HG03571 (cell line): ENCODE measurements around the gene DYSF.

ENCODE experiments used
- ATAC-seq: cut with Tn5 transposase; IDR thresholded peaks from one replicate; pipeline ENCODE4 v1.9.1; 2021; ENCODE audit not compliant: unreplicated experiment

Gene DYSF

DNA sequence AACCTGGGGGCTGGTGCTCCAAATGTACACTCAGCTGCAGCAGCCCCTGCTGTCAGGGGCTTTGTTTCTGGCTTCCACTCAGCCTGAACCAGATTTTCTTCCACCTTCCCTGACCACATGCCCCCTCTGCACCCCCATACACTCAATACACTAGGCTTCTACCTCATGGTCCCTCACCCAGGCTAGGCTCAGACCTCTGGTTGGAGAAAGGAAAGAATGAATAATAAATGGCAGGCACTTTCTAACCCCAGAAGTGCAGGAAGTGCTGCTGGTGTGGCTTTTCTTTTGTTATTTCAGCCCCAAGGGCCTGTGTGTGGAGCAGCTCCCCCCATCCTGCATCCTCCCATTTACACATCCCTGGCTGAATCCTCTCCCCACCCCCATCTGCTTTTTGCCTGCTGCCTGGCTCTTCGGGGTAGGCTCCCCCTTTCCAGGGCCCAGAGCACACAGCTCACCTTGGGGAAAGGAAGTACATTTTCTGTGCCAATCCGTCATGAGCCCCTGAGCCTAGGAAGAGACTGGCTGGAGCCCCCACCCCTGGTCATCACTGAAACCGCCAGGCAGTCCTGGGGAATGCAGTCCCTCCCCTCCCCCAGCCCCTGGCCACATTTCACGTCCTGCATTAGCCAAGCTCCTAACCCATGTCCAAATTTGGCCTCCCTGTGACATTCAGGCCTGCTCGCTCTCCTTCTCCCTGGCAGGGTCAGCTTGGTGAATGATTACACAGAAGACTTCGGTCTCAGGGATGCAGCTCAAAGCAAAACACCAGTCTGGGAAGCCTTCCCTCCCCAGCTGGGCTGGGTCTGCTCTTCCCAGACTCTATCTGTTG is 2.6 kb downstream of the DYSF start:
- ATAC-seq: no peak

- ATAC-seq: no peak
Measured at GRCh38 chr2:71456617-71457016, 3.3 kb downstream of the DYSF start.

DNA sequence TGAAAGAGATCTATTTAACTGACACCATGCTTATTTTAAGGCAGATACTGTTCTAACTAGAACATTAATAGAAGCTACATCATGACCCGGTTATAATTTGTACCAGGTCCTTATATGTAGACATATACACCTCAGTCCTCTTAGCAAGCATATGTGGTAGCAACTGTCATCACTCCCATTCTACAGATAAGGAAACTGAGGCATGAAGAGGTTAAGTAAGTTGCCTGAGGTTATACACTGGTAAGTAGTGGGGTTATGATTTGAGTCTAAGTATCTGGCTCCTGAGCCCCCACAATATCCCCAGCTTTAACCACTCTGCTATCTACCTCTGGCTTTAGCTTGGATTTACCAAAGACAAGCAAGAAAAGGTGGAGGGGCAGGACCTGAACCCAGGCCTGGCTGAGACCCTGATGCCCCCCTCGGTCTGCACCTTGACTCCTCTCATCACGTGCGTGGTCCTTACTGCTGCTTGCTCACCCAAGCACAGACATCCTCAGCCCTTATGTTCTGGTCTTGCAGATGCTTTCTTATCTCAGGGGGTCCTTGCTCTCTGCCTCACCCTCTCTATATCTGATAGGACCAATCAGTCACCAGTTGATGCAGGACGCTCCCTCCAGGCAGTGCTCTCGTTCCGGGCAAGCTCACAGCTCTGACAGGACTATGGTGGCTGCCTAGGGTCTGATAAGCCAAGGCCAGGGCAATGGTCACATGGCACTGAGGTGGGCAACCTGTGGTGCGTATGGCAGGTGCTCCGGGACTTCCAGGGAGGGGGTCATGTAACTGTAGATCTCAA is 4.0 kb downstream of the DYSF start:
- ATAC-seq: no peak

GRCh38 chr2:71457923-71458322 is 4.6 kb downstream of the DYSF start:
- ATAC-seq: no peak

GRCh38 chr2:71458413-71459083 is 5.2 kb downstream of the DYSF start:
- no peak for ATAC-seq

GRCh38 chr2:71459084-71459431 is 5.7 kb downstream of the DYSF start:
- ATAC-seq: no peak

DNA sequence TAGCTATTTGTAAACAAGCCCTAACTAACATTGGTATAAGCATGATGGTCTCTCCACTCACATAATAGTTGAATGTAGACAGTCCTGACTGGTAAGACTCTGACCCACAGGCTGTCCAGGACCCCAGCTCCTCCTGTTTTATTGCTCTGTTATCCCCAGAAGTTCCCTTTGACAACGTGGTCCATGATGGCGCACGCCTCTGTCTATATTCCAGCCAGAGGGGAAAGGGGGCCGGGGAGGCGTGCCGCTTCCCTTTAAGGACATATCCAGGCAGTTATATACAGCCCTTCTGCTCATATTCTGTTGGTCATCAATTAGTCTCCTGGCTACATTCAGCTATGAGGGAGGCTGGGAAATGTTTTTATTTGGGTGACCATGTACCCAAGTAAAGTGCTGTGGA is 6.7 kb downstream of the DYSF start:
- no peak for ATAC-seq

- no peak for ATAC-seq
Measured at GRCh38 chr2:71460595-71461303, 7.4 kb downstream of the DYSF start.

DNA sequence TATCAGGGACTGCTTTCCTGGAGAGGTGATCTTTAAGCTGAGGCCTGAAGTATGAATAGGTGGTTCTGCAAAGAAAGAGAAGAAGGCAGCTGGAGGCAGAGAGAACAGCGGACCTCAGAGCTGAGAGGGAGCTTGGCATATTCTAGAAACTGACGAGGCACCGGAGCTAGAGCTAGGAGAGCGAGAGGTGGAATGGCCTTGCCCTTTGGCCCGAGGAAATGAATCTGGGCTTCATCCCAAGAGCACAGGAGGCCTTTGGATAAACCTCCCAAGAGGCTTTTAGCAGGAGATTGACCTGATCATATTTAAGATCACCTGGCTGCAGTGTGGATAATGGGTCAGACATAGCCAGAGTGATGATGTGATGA is 7.9 kb downstream of the DYSF start:
- no peak for ATAC-seq

GRCh38 chr2:71462056-71462605 is 8.8 kb downstream of the DYSF start:
- no peak for ATAC-seq

DNA sequence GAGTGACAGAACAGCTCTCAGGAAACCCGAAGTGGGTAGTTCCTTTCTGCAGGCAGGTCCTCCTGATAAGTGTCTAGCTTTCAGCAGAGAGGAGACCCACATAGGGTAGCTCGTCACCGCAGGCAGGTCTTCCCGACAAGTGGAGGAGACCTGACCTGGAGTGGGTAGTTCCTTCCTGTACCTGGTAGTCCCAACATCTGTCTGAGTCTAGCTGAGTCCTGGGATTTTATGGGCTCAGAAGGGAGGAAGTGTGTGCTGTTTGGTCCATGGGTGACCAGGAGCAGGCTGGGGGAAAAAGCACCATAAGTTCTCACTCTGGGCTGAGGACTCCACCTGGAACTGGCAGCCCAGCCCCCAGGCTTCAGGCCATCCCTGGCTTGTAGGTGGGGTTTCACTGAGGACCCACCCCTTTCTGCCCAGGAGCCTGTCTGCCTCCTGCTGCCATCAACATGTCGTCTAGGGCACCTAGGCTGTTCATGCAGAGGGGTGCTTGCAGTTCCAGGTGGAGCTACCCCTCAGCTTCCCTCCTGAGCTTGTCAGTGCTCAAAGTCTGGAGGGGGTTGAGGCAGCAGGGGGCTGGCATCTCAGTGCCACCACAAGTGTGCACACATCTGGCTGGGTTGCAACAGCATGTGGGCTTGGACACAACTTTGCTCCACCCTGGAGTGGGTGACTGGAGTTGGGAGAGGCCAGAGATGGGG is 9.4 kb downstream of the DYSF start:
- no peak for ATAC-seq

DNA sequence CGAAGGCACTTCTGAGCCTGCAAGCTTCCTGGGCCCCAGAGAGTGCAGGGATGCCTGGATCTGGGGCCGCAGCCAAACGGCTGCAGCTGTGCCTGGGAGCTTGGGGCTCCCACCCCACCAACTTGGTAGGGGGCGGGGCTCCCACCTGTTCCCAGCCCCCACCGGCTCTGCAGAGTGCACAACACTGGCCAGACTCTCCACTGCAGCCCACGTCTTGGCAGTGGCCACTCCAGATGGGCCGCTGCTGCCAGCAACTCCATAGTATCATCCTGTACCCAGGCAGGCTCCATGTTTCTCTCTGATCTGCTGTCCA is 9.9 kb downstream of the DYSF start:
- no peak for ATAC-seq

DNA sequence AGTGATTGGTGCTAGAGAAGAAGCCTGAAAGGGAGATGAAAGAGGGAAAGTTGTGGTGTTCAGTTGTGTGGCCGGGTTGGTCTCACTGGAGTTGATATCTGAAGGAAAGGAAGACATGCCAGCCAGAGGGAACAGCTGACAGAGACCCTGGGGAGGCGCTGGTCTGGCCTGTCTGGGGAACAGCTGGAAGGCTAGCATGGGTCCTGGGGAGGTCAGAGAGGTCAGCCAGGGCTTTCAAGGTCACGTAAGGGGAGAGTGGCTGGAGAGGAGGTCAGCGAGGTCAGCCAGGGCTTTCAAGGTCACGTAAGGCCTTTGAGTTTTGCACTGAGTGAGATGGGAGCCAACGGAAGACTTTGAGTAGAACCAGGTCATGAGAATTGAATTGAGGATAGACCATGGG is 11.0 kb downstream of the DYSF start:
- ATAC-seq: no peak

- ATAC-seq: no peak
Measured at GRCh38 chr2:71465356-71465755, 12.0 kb downstream of the DYSF start.

DNA sequence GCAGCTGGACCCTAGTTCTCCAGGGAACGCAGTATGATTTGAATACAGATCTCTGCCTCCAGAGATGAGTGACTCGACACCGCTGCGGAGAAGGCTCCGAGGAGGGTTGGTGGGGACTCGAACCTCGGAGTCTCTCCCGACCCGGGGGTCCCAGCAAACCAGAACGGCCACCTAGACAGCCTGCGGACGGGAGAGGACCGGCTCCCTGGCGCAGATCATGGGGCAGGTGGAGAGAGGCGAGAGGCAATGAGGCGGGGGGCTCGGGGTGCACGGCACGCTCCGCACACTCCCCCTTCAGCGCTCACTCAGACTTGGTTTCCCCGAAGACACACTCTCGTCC is 12.6 kb downstream of the DYSF start:
- ATAC-seq: no peak

DNA sequence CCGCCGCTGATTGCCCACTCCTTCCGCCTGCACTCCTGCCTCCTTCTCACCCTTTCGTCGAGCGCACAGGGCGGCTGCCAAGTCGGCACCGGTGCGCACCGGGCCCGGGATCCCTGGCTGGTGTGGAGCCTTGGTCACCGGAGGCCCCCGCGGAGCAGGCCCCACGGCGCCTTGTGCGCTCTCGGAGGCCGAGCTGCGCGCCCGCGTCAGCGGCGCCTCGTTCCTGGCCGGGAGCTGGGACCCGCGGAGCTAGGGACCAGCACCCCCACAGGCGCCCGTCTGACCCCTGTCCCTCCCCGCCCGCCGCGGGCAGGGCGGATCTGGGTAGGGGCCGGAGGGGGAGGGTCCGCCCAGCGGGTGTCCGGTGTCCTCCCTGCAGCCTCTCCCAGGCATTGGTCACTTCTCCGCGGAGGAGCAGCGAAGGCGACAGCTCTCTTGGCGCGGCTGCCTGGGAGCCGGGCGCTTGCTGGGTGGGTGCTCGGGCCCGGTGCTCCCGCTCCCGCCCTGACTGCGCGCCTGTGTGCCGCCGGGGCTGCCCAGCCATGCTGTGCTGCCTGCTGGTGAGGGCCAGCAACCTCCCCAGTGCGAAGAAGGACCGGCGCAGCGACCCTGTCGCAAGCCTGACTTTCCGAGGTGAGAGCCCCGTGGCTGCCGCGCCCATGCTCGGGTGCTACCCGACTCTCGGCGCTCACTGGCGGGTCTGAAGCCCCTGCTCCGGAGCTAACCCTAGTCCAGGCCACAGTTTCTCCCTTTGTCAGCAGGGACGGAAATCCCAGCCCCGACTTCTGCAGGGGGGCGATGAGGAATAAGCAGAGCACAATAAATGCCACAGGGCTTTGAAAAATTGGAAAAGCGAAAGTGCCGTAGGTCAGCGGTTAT is 13.2 kb downstream of the DYSF start:
- ATAC-seq: no peak

GRCh38 chr2:71467180-71467815 is 13.9 kb downstream of the DYSF start:
- ATAC-seq: no peak

- no peak for ATAC-seq
Measured at GRCh38 chr2:71468279-71469015, 15.1 kb downstream of the DYSF start.
